Liver (tissue), 3 donors: ENCODE measurements around the gene CCDC68.

Source experiments
- ATF3 ChIP-seq: IDR thresholded peaks from 2 replicates; pipeline ENCODE4 v1.6.1; 2016; ENCODE audit warnings: antibody characterized with exemption
- CTCF ChIP-seq: fragments of 150-350 bp; IDR thresholded peaks from 2 replicates; pipeline ENCODE4 v1.5.1; 2017; ENCODE audit warnings: improper control_type of control experiment, low read depth, low read length; ENCODE audit not compliant: missing input control
- EGR1 ChIP-seq, 2 donors: IDR thresholded peaks; 2 replicates each; pipeline ENCODE4 v1.6.1; 2016 to 2018; ENCODE audit warnings: antibody characterized with exemption in 2 of 2, low read depth in 2 of 2
- HNF4G ChIP-seq: IDR thresholded peaks from 2 replicates; pipeline ENCODE4 v1.6.1; 2016; ENCODE audit warnings: antibody characterized with exemption
- MAX ChIP-seq: IDR thresholded peaks from 2 replicates; pipeline ENCODE4 v1.6.1; 2016; ENCODE audit warnings: antibody characterized with exemption
- RAD21 ChIP-seq, 2 donors: IDR thresholded peaks; 2 replicates each; pipeline ENCODE4 v1.6.1; 2016; ENCODE audit warnings: antibody characterized with exemption in 2 of 2, mild to moderate bottlenecking in 2 of 2
- REST ChIP-seq: IDR thresholded peaks from 2 replicates; pipeline ENCODE4 v1.6.1; 2016; ENCODE audit warnings: antibody characterized with exemption, mild to moderate bottlenecking
- SP1 ChIP-seq: IDR thresholded peaks from 2 replicates; pipeline ENCODE4 v1.6.1; 2018; ENCODE audit warnings: antibody characterized with exemption, mild to moderate bottlenecking
- TAF1 ChIP-seq: conservative IDR thresholded peaks from 2 replicates; pipeline ENCODE4 v1.6.1; 2016; ENCODE audit warnings: antibody characterized with exemption, mild to moderate bottlenecking
- YY1 ChIP-seq: IDR thresholded peaks from 2 replicates; pipeline ENCODE4 v1.6.1; 2016; ENCODE audit warnings: antibody characterized with exemption, mild to moderate bottlenecking
- ZBTB33 ChIP-seq: IDR thresholded peaks from 2 replicates; pipeline ENCODE4 v1.6.1; 2016; ENCODE audit warnings: antibody characterized with exemption
- donor health status: healthy.
- donor health status: healthy.

- TF ChIP-seq MAX (no peak), CTCF (no peak), SP1 (no peak), RAD21 (IDR thresholded peaks at IDR 0.05) (no peak), ATF3 (no peak), ZBTB33 (no peak), REST (no peak), YY1 (no peak), HNF4G (no peak), EGR1 (IDR thresholded peaks at IDR 0.05; ENCODE audit: low read depth in 2 of 2) (no peak), TAF1 (no peak)
Observed at GRCh38 chr18:54983791-54984190, 24.5 kb upstream of the CCDC68 start.
